GM12872 (cell line): ENCODE data around the gene SIGLEC12.

ENCODE experiments used
- CTCF ChIP-seq: IDR thresholded peaks from 3 replicates; pipeline ENCODE4 v1.5.1; 2011; ENCODE audit warnings: low read depth, mild to moderate bottlenecking, low read length, moderate library complexity; ENCODE audit not compliant: insufficient read depth

The SIGLEC12 gene

DNA sequence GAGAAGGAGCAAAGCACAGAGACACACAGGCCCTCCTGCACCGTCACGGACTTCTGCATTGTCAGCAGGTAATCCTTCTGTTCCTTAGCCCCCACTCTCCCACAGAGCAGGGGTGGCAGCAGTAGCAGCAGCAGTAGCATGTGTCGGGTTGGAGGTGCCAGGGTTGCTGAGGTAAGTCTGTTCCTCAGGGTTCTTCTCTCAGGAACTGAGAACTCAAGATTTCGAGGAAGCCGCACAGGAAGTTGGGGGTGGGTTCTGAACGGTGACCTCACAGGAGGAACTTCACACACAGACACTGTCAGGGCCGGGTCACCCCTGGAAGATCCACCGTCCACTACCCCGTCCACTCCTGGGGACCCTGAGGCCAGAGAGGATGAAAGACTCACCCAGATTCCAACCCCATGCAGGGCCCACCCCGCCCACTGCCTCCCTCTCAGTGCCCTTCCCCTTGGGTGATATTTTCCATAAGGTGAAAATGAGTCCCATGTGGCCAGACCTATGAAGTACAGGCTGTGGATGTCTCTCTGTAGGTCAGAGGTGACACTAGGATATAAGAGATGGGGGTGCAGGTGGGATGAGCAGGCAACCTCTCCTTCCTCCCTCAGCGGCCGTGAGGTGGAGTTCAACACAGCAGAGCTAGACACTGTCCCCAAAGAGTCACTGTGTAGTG is at the start of gene SIGLEC12:
TSS of gene SIGLEC12 (minus strand) at position 207 of the 670 bp plus-strand sequence. CDS start at position 140, 67 bp downstream.
- TF ChIP-seq CTCF = no peak

DNA sequence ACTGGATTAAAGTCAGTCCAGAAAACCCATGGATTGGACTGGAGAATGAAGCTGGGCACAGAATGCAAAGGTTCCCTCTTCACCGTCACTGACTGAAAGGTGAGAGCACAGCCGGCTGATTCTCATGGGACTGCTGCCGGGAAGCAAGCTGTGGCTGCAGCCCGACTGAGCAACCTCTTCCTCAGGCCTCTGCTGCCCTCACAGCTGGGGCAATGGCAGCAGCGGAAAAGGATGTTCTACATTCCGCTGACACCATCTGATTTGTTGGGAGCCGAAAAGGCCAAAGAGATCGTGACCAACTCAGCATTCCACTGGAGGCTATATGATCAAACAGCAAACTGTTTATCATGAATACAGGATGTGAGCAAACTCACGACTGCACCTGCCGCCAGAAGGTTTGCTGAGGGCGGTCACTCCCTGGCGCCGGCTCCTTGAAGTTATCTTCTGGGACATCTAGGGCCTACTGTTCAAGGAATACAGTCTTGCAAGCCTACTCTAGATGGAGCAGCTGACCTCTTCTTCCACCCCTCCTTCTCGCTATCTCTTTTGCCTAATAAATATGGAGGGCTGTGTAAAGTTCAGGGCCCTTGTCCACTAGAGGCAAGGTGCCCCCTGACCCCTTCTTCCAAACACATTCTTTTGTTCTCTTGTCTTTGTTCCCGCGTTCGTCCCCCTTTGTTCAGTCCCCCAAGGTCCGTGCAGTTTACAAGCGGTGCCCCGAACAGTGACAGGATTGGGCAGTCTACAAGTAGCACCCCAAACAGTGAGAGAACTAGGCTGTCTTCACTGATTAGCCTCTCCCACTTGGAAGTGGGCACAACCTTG is 49.5 kb upstream of the SIGLEC12 start:
- TF ChIP-seq CTCF = no peak

- no peak for TF ChIP-seq CTCF
Observed at GRCh38 chr19:51549533-51550324, 48.1 kb upstream of the SIGLEC12 start.

- no peak for TF ChIP-seq CTCF
Observed at GRCh38 chr19:51548891-51549305, 47.3 kb upstream of the SIGLEC12 start.

DNA sequence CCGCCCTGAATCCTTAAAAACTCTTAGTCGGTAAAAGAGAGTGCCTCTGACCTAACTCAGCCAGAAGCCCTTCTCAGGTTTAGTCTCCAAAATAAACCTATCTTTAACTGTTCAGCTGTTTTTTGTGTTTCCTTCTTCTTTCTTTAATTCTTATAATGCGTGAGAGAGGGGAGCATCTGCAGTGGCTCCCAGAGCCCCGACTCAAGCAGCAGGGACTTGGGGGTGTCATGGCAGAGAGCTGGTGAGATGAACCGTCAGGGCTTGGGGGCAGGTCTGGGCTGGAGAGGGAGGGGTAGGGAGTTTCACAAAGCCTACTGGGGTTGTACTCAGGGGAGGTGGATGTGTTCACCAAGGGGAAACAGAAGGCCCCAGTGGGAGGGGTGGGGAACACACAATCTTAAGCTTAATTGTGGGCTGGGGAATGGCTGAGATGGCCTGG is 46.6 kb upstream of the SIGLEC12 start:
- TF ChIP-seq CTCF = no peak

DNA sequence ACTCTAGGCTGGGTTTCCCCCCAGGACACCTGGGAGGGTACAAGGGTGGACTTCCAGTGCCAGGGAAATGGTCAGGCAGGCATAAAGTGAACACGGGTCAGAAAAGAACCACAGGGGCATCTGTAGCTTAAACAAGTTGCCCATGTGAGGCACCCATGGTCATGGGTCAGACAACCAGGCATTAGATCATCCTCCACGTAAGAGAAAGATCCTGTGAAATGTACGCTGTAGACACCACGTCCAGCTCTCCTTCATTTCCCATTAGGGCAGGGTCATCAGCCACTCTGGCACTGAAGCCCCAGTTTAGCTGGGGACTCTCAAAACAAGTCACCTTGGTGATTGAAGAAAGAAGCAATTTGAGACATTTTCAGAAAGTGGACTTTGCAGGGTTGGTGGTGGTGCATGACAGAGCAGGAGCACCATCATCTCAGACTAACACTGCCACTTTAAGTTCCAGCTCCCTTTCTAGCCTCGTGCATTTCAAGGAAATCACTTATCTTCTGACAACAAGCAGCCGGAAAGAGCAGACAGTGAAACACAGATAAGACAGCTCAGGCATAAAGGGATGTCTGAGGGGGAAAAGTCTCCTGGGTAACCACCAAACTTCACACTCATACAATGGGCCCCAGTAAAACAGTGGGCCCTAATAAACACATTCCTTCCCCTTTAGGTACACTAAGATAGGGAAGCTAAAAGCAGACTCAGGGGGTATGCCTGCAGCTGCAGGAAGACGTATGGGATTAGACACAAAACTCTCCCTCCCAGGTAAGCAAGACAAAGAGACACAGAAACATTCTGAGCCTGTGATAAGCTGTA is 46.0 kb upstream of the SIGLEC12 start:
- no peak for TF ChIP-seq CTCF
